ENCODE results near the gene RAB1A.
"Not testable (repeated sequence)": the region's sequence is repeated elsewhere in the genome, so short reads cannot be mapped to it uniquely, and the experiment has no call there.

Gene RAB1A

GRCh38 chr2:65137197-65137775 lies 7.4 kb upstream of the RAB1A start:
- in situ Hi-C loops (cut with MboI; ENCODE audit: low sequenced_read_pairs) = no loop called here

GRCh38 chr2:65136253-65136652 lies 6.3 kb upstream of the RAB1A start:
- in situ Hi-C loops (cut with MboI; ENCODE audit: low sequenced_read_pairs) = no loop called here

GRCh38 chr2:65134158-65134557 lies 4.3 kb upstream of the RAB1A start:
- in situ Hi-C loops (cut with MboI; ENCODE audit: low sequenced_read_pairs) = no loop called here

- in situ Hi-C loops (cut with MboI; ENCODE audit: low sequenced_read_pairs) = no loop called here
These were observed 3.7 kb upstream of the RAB1A start for GRCh38 chr2:65133626-65134025.

- in situ Hi-C loops (cut with MboI; ENCODE audit: low sequenced_read_pairs) = not testable (repeated sequence)
These were observed 3.0 kb upstream of the RAB1A start for GRCh38 chr2:65132930-65133329.

- in situ Hi-C loops (cut with MboI; ENCODE audit: low sequenced_read_pairs) = no loop called here
These were observed 814 bp upstream of the RAB1A start for GRCh38 chr2:65130664-65131175.

- in situ Hi-C loops (cut with MboI; ENCODE audit: low sequenced_read_pairs) = no loop called here
These were observed 550 bp downstream of the RAB1A start for GRCh38 chr2:65129286-65129825.

GRCh38 chr2:65128297-65129190 lies 1.4 kb downstream of the RAB1A start:
- in situ Hi-C loops (cut with MboI; ENCODE audit: low sequenced_read_pairs) = no loop called here

GRCh38 chr2:65125457-65125856 lies 4.4 kb downstream of the RAB1A start:
- in situ Hi-C loops (cut with MboI; ENCODE audit: low sequenced_read_pairs) = not testable (repeated sequence)

- in situ Hi-C loops (cut with MboI; ENCODE audit: low sequenced_read_pairs) = no loop called here
These were observed 7.6 kb downstream of the RAB1A start for GRCh38 chr2:65122313-65122712.

- in situ Hi-C loops (cut with MboI; ENCODE audit: low sequenced_read_pairs) = no loop called here
These were observed 8.8 kb downstream of the RAB1A start for GRCh38 chr2:65120990-65121693.

- in situ Hi-C loops (cut with MboI; ENCODE audit: low sequenced_read_pairs) = no loop called here
These were observed 13.3 kb downstream of the RAB1A start for GRCh38 chr2:65116645-65117044.

- in situ Hi-C loops (cut with MboI; ENCODE audit: low sequenced_read_pairs) = no loop called here
These were observed 15.0 kb downstream of the RAB1A start for GRCh38 chr2:65114921-65115320.

GRCh38 chr2:65113816-65114215 lies 16.1 kb downstream of the RAB1A start:
- in situ Hi-C loops (cut with MboI; ENCODE audit: low sequenced_read_pairs) = no loop called here

- in situ Hi-C loops (cut with MboI; ENCODE audit: low sequenced_read_pairs) = no loop called here
These were observed 16.7 kb downstream of the RAB1A start for GRCh38 chr2:65113229-65113628.

GRCh38 chr2:65112633-65113032 lies 17.3 kb downstream of the RAB1A start:
- in situ Hi-C loops (cut with MboI; ENCODE audit: low sequenced_read_pairs) = no loop called here

- in situ Hi-C loops (cut with MboI; ENCODE audit: low sequenced_read_pairs) = no loop called here
These were observed 21.1 kb downstream of the RAB1A start for GRCh38 chr2:65108780-65109179.

GRCh38 chr2:65107530-65107929 lies 22.4 kb downstream of the RAB1A start:
- in situ Hi-C loops (cut with MboI; ENCODE audit: low sequenced_read_pairs) = no loop called here

- in situ Hi-C loops (cut with MboI; ENCODE audit: low sequenced_read_pairs) = no loop called here
These were observed 26.7 kb downstream of the RAB1A start for GRCh38 chr2:65103013-65103715.

GRCh38 chr2:65101071-65101470 lies 28.8 kb downstream of the RAB1A start:
- in situ Hi-C loops (cut with MboI; ENCODE audit: low sequenced_read_pairs) = no loop called here

GRCh38 chr2:65098741-65099140 lies 31.2 kb downstream of the RAB1A start:
- in situ Hi-C loops (cut with MboI; ENCODE audit: low sequenced_read_pairs) = no loop called here

Data from HL-60/S4 treated with phorbol 12-myristate 13-acetate at 8.2 ng/mL for 4 days and 3 days (cell line).